HEK293 (cell line): ENCODE measurements around the gene TMC3.

Experiments used
- GLI2 ChIP-seq: fragments of 450-650 bp; formaldehyde crosslinking; IDR thresholded peaks from 2 replicates; pipeline ENCODE4; 2017; ENCODE audit warnings: missing biosample characterization, missing genetic modification characterization, low read depth, borderline replicate concordance
- ZBTB1 ChIP-seq: fragments of 450-650 bp; formaldehyde crosslinking; IDR thresholded peaks from 2 replicates; pipeline ENCODE4 v1.5.1; 2016; ENCODE audit warnings: missing biosample characterization, missing genetic modification characterization
- ZBTB49 ChIP-seq: fragments of 450-650 bp; formaldehyde crosslinking; IDR thresholded peaks from 2 replicates; pipeline ENCODE4 v1.5.1; 2016; ENCODE audit warnings: missing biosample characterization, missing genetic modification characterization, low read depth
- ZNF24 ChIP-seq: fragments of 450-650 bp; formaldehyde crosslinking; IDR thresholded peaks from 2 replicates; pipeline ENCODE4 v1.5.1; 2016; ENCODE audit warnings: missing biosample characterization, missing genetic modification characterization
- ZNF274 ChIP-seq, 2 experiments: fragments of 200-500 bp in 1 of 2; fragments of 450-650 bp in 1 of 2; sonication (Bioruptor generic) in 1 of 2; formaldehyde crosslinking in 1 of 2; IDR thresholded peaks; 2 replicates each; pipeline versions ENCODE4 v1.5.1 to v1.6.1; 2014 to 2016; ENCODE audit warnings: borderline replicate concordance in 1 of 2, inconsistent platforms in 1 of 2, low read length in 1 of 2, missing biosample characterization in 1 of 2, missing genetic modification characterization in 1 of 2
- TF ChIP-seq, protein P1 (sequence below): fragments of 450-650 bp; formaldehyde crosslinking; IDR thresholded peaks from 2 replicates; pipeline ENCODE4 v1.5.1; 2016; ENCODE audit warnings: missing biosample characterization, missing genetic modification characterization

- TF ChIP-seq ZBTB49 (tag by site-specific recombination) (no peak), ZNF274 (IDR thresholded peaks at IDR 0.05; ENCODE audit: low read length) (no peak), ZNF274 (tag by site-specific recombination; IDR thresholded peaks at IDR 0.05; ENCODE audit: borderline replicate concordance) (no peak), ZBTB1 (tag by site-specific recombination) (no peak), ZNF24 (tag by site-specific recombination) (no peak), GLI2 (tag by site-specific recombination) (no peak)
- TF ChIP-seq, protein P1, sequence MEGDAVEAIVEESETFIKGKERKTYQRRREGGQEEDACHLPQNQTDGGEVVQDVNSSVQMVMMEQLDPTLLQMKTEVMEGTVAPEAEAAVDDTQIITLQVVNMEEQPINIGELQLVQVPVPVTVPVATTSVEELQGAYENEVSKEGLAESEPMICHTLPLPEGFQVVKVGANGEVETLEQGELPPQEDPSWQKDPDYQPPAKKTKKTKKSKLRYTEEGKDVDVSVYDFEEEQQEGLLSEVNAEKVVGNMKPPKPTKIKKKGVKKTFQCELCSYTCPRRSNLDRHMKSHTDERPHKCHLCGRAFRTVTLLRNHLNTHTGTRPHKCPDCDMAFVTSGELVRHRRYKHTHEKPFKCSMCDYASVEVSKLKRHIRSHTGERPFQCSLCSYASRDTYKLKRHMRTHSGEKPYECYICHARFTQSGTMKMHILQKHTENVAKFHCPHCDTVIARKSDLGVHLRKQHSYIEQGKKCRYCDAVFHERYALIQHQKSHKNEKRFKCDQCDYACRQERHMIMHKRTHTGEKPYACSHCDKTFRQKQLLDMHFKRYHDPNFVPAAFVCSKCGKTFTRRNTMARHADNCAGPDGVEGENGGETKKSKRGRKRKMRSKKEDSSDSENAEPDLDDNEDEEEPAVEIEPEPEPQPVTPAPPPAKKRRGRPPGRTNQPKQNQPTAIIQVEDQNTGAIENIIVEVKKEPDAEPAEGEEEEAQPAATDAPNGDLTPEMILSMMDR (tag by site-specific recombination), result no peak
Measured at GRCh38 chr15:81388436-81388770, 14.4 kb upstream of the TMC3 start.
